NCI-H187 treated with DMSO at 0.1 percent for 48 hours (cell line): ENCODE results near the gene GRHL3.

Experiments used
- DNase-seq: peaks from one replicate; lab custom pipeline; 2025; lab: John Stamatoyannopoulos, UW

Gene GRHL3

DNA sequence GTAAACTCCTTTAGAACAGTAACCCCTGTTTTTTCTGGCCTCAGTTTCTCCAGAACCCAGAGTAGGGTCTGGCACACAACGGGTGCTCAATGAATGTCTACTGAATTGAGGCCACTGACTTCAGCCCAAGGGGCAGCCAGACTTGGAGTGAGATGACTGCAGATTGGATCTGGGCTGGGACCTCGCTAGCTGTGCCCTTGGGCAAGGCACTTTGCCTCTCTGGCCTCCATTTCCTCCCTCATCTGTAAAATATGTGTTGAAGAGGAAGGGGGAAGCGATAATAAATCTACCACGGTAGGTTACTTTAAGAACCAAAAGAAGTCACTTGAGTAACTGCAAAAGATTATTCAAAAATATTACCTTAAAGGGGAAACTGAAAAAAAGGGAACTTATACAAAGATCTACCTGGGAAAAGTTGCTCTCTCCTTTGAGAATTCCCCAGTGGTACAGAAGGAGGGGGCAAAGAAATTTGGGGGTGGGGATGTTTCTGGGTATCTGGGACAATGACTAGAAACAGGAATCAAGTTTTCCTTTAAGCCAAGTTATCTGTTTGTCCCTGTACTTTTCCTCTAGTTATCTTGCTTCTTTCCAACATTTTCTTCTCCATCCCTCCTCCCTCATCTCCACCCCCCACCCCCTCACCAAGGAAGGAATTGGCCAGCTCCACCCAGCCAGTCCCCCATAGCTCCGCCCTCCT lies 394 bp upstream of the GRHL3 start:
- DNase-seq = no peak

DNA sequence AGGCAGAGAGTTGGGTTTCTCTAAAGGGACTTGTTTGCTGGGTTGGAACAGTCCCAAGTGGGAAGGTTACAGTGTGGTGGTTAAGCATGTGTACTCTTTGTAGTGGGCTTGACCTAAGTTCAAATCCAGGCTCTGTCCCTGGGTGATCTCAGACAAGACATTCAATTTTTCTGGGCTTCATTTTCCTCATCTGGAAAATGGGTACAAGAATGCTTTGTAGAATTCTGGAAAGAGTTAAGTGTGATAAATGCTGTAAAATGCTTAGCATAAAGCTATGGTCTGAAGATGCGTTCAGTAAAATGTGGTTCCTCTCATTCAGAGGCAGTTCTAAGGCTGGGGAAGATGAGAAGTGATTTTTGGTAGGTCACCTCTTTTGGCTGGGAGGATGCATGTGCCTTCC lies 805 bp downstream of the GRHL3 start:
- DNase-seq = no peak

DNA sequence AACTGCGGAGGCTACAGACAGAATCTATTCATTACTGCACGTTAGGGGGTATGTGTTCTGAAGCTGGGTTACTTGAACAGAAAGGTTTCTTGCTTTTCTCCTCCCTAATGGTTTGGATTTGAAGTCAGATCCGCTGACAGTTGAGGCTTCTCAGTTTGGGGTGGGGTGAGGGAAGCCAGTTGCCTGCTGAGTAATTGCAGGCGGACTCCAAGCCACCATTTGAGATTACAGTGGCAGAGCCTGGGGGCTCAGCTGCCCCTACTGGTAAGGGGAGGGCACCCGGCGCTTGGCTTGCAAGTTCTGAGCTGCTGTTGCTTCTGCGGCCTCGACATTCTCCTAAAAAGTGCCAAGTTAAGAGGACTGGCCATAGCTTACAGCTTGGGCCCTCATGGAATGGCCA lies 2.0 kb downstream of the GRHL3 start:
- DNase-seq = no peak

DNA sequence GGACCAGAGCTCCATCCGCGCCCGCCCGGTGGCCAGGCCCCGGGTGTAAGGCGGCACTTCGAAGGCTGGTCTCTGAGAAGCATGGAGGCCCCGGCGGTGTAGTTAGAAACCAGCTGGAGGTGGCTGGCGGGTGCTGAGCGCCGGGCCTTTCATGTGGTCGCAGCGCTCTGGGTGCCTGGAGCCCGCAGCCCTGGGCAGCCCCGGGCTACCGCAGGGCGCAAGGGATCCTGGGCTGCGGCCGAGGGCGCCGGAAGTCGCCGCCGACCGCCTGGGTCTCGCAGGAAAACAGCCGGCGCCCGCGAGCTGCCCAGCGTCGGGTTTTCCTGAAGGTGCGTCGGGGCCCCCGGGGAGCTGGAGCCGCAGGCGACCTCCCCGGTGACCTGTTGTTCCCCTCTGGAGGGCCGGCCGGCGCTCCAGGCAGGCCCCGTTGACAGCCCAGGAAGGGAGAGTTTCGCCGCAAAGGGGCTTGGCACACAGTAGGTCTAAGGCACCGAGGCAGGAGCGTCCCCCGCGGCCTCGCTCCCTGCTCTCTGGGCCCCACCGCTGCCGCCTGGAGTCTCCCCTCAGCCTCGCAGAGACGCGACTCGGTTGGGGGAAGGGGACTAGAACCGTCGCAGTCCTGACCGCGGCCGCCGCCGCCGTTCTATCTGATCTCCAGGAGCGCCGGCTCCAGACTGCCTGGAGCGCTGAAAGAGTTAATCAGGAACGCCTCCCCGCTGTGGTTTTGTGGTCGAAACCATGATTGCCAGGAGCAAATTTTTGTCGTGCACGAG lies 2.7 kb downstream of the GRHL3 start:
- no peak for DNase-seq

DNA sequence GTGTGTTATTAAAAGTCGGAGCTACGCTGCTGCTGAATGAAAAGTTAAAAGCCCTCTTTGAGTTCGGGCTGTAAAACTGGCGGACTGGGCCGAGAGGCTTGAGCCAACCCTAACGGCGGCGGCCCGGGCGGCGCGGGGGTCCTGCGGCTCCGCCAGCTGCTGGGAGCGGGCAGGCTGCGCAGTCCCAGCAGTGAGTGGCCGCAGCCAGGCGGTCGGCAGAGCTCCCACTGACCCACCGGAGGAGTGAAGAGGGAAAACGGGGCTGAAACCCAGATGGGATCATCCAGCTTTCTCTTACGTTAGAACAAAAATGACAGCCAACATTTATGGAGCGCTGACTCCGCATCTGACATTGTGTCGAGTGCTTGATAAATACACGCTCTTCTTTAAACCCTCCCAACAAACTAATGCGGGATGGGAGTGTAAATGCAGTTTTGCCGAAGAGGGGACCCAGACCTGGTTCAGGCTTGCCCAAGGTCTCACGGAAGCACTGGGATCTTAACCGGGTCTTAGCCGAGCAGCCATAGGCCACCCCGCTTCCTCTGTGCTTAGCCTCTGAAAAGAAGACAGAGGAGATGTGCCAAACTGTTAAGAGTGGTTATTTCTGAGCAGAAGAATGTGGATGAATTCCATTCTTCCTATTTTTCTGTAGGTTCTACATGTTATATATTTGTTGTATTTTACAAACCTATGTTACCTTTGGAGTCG lies 3.5 kb downstream of the GRHL3 start:
- no peak for DNase-seq

DNA sequence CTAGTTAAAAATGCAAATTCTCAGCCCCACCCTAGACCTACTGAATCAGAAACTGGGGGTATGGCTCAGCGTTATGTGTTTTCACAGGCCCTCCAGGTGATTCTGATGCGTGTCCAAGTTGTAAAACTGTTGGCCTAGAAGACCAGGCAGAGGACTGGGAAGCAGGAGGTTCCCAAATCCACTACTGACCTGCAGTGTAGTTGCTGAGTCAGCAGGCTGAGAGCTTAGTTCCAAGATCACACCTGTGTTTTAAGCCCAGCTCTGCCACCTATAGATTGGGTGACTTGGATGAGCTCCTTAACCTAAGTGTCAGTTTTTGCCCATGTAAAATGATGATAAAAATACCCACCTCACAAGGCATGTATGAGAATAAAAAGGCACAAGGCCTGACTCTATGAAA lies 4.1 kb downstream of the GRHL3 start:
- DNase-seq = no peak

DNA sequence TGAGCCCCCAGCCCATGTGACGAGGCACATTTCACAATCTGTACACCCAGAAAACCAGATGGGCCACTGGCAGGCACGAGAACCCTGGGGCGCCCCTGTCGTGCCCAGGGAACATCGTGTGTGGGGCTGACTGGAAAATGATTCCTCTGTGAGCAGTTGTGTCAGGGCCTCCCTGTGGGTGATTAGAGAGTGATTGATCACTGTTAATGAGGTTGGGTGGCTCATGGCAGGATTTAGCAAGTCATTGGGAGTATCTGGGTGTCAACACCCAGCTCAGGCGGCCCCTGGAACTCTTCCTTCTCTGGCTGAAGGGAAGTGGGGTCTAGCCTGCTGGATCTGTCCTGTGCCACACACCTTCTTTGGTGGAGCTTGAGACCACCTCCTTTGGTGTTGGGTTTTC lies 5.7 kb downstream of the GRHL3 start:
- no peak for DNase-seq

DNA sequence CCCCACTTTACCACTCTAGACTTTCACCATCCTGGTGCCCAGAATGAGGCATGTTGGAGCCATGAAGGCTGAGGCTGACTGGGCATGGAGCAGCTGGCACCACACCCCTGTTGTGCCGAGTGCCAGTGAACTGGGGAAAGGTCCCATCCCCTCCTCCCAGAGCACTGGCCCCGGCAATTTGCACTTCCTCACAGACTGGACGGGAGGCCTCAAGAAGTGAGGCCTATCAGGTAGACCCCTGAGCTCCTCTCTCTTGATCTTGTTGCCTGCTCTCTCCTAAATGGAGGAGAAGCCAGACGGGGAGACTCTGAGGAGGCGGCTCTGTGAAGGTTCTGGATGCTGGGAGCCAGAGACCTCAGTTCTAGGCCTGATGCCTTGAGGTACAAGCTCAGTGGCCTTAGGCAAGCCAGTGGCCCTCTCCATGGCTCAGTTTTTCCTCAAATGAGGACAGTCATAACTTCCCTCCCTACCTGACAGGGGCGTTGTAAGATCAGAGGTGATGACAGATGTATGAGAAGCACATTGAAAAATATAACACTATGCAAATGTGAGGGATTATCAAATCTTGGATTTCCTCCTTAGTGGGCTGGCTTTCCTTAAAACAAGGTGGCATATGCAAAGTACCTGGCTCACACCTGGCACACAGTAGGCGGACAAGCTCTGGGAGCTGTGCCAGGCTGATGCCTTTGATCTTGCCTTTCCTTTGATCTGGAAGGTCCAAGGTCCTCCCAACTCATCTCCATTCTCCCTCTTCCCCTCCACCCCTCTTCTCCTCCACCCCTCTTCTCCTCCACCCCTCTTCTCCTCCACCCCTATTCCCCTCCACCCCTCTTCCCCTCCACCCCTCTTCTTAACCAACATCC lies 6.7 kb downstream of the GRHL3 start:
- DNase-seq = no peak

DNA sequence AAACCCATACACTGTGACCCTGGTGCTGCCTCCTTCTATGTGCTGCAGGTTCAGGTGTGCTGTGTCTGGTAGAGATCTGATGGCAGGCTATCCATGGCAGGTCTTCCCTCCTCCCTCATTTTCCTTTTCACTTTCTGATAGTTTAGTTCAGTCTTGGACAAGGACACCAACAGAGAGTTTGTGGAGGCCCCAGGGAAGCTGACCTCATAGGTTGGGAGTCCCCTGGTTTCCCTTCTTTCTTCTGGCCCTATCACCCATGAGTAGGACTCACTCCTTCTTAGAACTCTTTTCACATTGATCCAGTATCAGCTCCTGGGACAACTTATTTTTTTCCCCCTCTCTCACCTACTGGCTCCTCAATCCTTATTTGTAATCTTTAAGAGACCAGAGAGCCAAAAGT lies 8.3 kb downstream of the GRHL3 start:
- DNase-seq = no peak

DNA sequence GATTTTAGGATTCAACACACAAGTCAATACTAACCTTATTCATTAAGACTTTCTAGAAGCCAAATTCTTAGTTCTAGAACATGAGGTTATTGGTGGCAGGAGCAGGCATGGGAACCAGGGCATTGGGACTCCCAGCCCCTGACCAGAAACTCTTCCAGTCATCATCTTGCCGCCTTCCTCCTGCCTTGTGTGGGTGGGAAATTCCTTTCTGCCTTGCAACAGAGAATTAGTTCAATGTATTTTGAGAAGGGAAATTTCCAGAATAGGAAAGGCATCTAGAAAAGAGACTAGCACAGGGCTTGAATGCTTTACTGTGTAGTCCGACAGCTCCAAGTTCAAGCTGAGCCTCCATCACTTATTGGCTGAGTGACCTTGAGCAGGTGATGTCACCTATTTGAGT lies 8.7 kb downstream of the GRHL3 start:
- no peak for DNase-seq

DNA sequence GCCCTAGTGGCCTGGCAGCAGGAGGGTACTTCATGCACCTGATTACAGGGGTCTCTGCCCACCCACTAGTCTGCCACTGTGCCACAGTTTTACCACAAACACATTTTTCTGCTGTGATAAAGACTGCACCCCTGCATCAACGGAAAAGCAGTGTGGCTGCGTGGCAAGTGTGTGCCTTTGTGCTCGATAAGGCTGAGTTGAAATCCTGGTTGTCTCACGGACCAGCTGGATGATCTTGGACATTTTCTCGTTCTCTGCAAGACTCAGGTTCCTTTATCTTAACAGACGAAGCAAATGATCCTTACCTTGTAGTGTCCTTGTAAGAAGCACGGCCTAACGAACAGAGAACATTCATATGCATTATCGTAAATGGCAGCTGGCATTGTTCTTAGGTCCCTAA lies 10.2 kb downstream of the GRHL3 start:
- DNase-seq = no peak

DNA sequence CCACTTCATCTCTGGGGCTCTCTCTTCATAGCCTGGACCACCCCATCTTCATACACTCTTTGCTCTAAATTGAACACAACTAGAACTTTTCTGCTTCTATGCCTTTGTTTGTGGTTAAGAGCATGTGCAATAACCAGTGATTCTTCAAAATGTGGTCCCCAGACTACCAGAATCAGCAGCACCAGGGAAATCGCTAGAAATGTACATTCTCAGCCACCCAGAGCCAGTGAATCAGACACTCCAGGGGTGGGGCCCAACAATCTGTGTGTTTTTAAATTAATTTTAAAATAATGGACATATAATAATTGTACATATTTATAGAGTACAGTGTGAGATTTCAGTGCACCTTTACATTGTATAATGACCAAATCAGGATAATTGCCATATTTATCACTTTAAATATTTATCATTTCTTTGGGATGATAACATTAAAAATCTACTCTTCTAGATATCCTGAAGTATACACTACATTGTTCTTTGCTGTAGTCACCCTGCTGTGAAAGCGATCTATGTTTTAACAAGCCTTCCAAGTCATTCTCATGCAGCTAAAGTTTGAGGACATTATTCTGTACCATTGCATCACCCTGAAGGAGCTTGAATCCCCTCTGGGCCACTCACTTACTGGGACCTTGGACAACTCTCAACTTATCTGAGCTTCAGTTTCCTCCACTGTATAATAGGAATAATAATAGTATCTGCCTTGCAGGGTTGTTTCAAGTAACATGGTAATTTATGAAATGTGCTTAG lies 10.8 kb downstream of the GRHL3 start:
- no peak for DNase-seq

DNA sequence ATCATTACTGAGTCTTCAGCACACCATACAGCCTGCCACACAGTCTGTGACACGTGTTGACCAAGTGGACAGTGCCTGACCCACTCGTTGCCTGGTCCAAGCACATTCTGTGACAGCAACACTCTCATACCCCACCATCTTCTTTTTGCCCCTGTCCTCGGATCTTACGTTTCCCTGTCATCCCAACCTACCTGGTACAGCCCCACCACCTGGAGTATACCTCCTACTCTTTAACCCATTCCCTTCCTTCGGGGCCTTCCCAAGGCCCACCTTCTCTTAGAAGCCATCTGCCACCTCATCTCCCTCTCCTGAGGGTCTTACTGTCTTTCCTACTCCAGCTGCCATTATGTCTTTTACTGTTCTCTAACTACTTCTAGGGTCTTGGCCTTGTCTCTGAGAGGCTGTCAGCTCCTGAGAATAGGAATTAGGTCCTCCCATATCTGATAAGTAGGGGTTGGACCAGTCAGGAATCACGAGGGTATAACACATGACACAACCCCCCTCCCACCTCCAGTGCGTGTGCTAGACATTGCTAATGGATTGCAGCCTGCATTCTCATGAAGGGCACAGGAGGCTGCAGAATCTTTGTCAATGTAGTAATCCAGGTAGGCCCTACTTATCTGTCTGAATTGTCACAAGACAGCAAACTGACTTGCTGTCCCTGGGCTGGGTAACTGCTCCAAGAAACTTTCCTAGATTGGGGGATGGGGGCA lies 13.0 kb downstream of the GRHL3 start:
- DNase-seq = no peak

DNA sequence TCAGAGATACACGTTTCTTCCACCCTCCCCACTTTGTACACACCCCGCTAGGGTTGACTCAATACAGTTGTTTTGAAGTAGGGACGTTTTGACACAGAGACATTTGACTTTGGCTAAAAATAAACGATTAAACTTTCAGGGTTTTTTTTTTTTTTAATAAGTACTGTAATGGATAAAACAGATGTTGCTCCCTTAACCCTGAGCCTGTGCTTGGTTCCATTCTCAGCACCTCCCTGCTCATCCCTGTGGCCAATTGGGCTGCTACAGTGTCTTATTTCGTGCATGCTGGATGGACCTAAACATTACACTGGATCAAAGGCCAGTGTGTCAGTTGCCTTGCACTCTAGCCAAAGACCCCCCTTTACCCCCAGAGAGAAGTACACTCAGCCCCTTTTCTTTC lies 16.9 kb downstream of the GRHL3 start:
- DNase-seq = no peak

DNA sequence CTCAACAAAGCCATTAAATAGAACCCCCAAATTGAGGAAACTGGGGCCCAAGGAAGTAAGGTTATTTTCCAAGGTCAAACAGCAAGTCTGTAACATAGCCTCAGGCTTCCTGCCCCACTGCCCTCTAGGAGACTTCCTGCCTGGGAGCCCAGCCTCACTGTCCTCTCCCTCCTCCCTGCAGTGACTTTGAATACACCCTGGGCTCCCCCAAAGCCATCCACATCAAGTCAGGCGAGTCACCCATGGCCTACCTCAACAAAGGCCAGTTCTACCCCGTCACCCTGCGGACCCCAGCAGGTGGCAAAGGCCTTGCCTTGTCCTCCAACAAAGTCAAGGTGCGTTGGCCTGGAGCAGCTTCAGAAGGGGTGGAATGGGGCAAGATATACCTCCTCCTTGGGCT lies 18.3 kb downstream of the GRHL3 start:
- no peak for DNase-seq

DNA sequence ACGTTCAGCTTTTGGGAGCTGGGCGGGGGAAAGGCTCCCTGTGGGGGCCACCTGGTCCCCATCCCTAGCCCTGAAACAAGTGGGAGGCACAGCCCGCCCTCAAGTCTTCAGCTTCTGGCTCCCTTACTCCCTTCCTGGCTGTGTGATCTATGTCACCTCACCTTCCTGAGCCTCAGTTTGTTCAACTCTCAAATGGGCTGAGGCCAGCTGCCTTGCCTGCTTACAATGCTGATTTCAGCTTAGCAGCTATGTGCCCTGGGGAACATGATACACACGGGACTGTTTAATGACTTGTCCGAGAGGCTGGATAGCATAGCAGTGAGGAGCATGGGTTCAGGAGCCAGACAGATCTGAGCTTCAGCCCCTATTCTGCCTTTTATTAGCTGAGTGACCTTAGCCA lies 19.3 kb downstream of the GRHL3 start:
- no peak for DNase-seq

DNA sequence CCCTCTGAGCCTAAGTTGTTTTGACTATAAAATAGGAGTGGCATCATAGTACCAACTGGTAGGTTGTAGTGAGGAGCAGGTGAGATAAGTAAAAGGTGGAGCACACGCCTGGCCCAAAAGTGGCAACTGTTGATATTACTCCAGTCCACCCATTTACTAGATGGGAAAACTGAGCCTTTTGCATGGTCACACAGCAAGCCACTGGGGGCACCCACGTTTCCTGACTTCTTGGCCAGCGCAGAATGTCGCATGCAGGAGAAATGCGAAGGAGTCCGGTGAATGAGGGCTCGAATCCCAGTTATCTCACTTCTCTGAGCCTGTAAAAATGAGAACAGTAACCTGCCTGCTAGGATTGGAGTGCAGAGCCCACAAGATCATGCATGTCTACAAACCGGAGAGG lies 20.8 kb downstream of the GRHL3 start:
- no peak for DNase-seq

DNA sequence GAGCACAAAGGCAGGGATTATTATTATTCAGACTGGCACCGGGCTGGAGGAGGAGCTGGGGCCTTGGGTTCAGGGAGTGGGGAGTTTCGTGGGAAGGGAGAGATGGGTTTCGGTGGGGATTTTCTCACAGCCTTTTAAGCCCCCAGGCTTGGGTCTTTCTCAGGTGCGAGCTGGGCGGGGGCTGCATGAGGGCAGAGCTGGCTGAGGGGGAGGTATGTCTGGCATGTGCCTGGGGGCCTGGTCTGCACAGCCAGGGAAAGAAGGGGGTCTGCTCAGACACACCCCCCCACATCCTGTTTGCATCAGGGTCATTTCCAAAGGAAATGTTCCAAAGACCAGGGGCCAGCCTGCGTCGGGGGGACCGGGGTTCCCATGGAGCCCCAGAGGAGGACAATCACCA lies 21.6 kb downstream of the GRHL3 start:
- DNase-seq = no peak

DNA sequence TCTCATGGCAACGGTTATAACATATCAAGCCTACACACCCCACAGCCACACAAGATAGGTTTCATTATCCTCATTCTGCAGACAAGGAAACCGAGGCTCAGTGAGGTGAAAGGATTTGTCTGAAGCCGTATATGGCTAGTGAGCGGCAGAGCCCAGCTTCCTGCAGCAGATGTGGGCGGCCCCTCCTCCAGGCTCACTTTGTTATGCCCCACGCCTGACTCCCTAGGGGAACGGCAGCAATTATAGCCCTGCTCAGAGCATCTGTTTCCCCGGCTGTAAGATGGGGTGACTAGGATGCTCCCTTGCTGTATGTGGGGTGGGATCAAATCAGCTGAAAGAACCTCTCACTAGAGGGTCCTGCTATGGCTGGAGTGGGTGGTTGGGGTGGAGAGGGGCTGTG lies 22.1 kb downstream of the GRHL3 start:
- no peak for DNase-seq

DNA sequence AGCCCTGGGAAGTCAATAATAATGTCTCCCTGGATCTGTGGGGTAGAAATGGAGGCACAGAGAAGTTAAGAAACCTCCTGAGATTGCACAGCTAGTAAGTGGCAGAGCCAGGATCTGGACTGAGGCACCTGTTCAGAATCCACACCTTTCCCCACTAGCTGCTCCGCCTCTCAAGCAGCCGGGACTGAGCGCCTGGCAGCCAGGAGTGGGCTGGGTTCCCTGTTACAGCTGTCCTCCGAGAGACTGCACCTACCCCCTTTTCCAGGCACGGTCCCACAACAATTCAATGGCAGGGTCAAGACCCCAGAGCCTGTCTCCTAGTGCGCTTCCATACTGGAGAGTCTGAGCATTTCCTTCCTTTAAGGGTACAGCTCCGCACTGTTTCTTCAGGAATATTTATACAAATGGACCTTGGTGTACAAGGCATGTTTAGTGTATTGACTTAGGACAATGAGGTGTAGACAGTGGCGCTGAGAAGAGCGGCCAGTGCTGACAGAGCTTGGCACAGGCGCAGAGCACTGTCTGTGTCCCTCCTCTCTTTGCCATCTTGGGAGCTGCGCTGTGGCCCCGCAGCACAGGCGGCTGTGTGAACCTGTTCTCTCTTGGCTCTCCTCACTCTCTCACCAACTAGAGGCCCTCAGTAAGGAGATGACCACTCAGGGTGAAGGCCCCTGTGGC lies 24.4 kb downstream of the GRHL3 start:
- DNase-seq = no peak
